ENCODE measurements around the gene TMEM147.
A peak's percentile ranks its signal among the peaks of the same experiment; 100 is the strongest.

The TMEM147 gene

GRCh38 chr19:35545001-35545854, at the start of gene TMEM147:
Gene TMEM147 (plus strand): TSS chr19:35545626. CDS start chr19:35545740, 114 bp downstream.
- peak; percentile 93 for DNase-seq

- no peak for DNase-seq
These were observed 48.0 kb upstream of the TMEM147 start for GRCh38 chr19:35497406-35497805.

GRCh38 chr19:35498220-35498619, 47.2 kb upstream of the TMEM147 start:
- DNase-seq, result no peak

GRCh38 chr19:35498984-35499527, 46.4 kb upstream of the TMEM147 start:
- no peak for DNase-seq

- no peak for DNase-seq
These were observed 44.8 kb upstream of the TMEM147 start for GRCh38 chr19:35500611-35501010.

GRCh38 chr19:35501684-35502083, 43.7 kb upstream of the TMEM147 start:
- DNase-seq, result no peak

GRCh38 chr19:35502751-35503150, 42.7 kb upstream of the TMEM147 start:
- no peak for DNase-seq

- DNase-seq, result no peak
These were observed 39.4 kb upstream of the TMEM147 start for GRCh38 chr19:35506011-35506410.

GRCh38 chr19:35507561-35507960, 37.9 kb upstream of the TMEM147 start:
- DNase-seq, result no peak

- DNase-seq, result no peak
These were observed 37.3 kb upstream of the TMEM147 start for GRCh38 chr19:35508129-35508528.

- DNase-seq, result no peak
These were observed 36.3 kb upstream of the TMEM147 start for GRCh38 chr19:35509018-35509652.

GRCh38 chr19:35509861-35510625, 35.4 kb upstream of the TMEM147 start:
- peak; percentile 80 for DNase-seq

GRCh38 chr19:35510626-35510964, 34.8 kb upstream of the TMEM147 start:
- no peak for DNase-seq

- DNase-seq, result no peak
These were observed 34.1 kb upstream of the TMEM147 start for GRCh38 chr19:35511337-35511736.

- DNase-seq, result no peak
These were observed 32.4 kb upstream of the TMEM147 start for GRCh38 chr19:35512831-35513627.

GRCh38 chr19:35513628-35514281, 31.7 kb upstream of the TMEM147 start, which contains the start of gene DMKN:
Gene DMKN (minus strand): TSS chr19:35513649. CDS start chr19:35513475, 174 bp downstream.
- no peak for DNase-seq

GRCh38 chr19:35514282-35514809, 31.1 kb upstream of the TMEM147 start:
- DNase-seq, result no peak

GRCh38 chr19:35516310-35516709, 29.1 kb upstream of the TMEM147 start:
- no peak for DNase-seq

GRCh38 chr19:35517342-35517741, 28.1 kb upstream of the TMEM147 start:
- DNase-seq, result no peak

GRCh38 chr19:35518313-35518712, 27.1 kb upstream of the TMEM147 start:
- DNase-seq, result no peak

- no peak for DNase-seq
These were observed 26.1 kb upstream of the TMEM147 start for GRCh38 chr19:35519291-35519690.

Measured in femur (tissue), 1 donor.